Measurements from ENCODE around the gene PRPF19.

GRCh38 chr11:60941371-60942119 lies 35.2 kb upstream of the PRPF19 start:
- no peak for TF ChIP-seq CTCF (IDR thresholded peaks at IDR 0.05)
- TF ChIP-seq POLR2A (IDR thresholded peaks at IDR 0.05): no peak
